Measurements from ENCODE around the gene ITPRIPL2.

Gene ITPRIPL2

DNA sequence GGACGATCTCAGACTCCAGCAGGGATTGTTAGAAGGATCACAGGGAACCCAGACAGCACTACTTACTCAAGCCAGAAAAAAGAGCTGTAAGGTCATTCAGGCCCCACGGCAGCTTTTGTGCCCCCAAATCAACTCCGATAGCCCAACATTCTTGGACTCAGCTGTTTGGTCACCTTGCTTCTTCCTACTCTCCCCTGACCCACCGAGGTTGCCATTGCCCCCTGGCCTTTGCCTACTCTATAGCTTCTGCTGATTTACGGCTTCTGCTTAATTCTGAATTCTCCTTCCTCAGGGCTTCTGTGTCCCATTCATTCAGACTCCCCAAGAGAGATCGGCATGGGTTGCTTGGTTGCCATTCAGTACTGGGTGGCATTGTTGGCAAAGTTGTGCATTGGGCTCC lies 8.6 kb upstream of the ITPRIPL2 start:
- no peak for TF ChIP-seq EZH2phosphoT487 (IDR thresholded peaks at IDR 0.05; ENCODE audit: borderline replicate concordance)

GRCh38 chr16:19105891-19106624 lies 7.7 kb upstream of the ITPRIPL2 start:
- Histone ChIP-seq H3K4me2 (ENCODE audit: low read depth, low read length, poor library complexity, severe bottlenecking) (no peak overlapping the region), H3K9me2 (replicated peaks; ENCODE audit: low read depth, low read length) (no peaks in the 10 kb centered on the region), H3K36me3 (ENCODE audit: insufficient read depth, low read length) (no peaks in the 10 kb centered on the region), H4K20me1 (ENCODE audit: insufficient read depth, low read length, poor library complexity, severe bottlenecking) (no peaks in the 10 kb centered on the region), H3K4me3 (ENCODE audit: low read length, poor library complexity, severe bottlenecking) (no peak overlapping the region), H3K27me3 (ENCODE audit: insufficient read depth, low read length, poor library complexity, severe bottlenecking) (no peaks in the 10 kb centered on the region), H2AFZ (ENCODE audit: low read length) (no peak overlapping the region), H3F3A (ENCODE audit: low read depth) (no peaks in the 10 kb centered on the region), H3K9ac (ENCODE audit: low read depth, low read length, poor library complexity, severe bottlenecking) (no peak overlapping the region), H3K79me2 (ENCODE audit: insufficient read depth, low read length) (no peaks in the 10 kb centered on the region), H3K4me1 (ENCODE audit: insufficient read depth, low read length, poor library complexity, severe bottlenecking) (no peaks in the 10 kb centered on the region), H3K9me3 (ENCODE audit: insufficient read depth, low read depth, low read length) (no peaks in the 10 kb centered on the region; the same call in 1 of the 2 replicates)
- no peak for TF ChIP-seq EZH2phosphoT487 (IDR thresholded peaks at IDR 0.05; ENCODE audit: borderline replicate concordance)
- TF ChIP-seq, protein P1, sequence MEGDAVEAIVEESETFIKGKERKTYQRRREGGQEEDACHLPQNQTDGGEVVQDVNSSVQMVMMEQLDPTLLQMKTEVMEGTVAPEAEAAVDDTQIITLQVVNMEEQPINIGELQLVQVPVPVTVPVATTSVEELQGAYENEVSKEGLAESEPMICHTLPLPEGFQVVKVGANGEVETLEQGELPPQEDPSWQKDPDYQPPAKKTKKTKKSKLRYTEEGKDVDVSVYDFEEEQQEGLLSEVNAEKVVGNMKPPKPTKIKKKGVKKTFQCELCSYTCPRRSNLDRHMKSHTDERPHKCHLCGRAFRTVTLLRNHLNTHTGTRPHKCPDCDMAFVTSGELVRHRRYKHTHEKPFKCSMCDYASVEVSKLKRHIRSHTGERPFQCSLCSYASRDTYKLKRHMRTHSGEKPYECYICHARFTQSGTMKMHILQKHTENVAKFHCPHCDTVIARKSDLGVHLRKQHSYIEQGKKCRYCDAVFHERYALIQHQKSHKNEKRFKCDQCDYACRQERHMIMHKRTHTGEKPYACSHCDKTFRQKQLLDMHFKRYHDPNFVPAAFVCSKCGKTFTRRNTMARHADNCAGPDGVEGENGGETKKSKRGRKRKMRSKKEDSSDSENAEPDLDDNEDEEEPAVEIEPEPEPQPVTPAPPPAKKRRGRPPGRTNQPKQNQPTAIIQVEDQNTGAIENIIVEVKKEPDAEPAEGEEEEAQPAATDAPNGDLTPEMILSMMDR (conservative IDR thresholded peaks at IDR 0.05; ENCODE audit: low read length): no peak

More for the DNA sequence above, 8.6 kb upstream of the ITPRIPL2 start:
- H3K4me3 ChIP-seq (ENCODE audit: low read length, poor library complexity, severe bottlenecking): no peak overlapping the region
- H3K79me2 ChIP-seq (ENCODE audit: insufficient read depth, low read length): no peaks in the 10 kb centered on the region
- no peaks in the 10 kb centered on the region for H3K9me2 ChIP-seq (replicated peaks; ENCODE audit: low read depth, low read length)
- no peak overlapping the region for H3K9ac ChIP-seq (ENCODE audit: low read depth, low read length, poor library complexity, severe bottlenecking)
- no peaks in the 10 kb centered on the region for H3K4me1 ChIP-seq (ENCODE audit: insufficient read depth, low read length, poor library complexity, severe bottlenecking)
- no peaks in the 10 kb centered on the region for H3K9me3 ChIP-seq (ENCODE audit: insufficient read depth, low read depth, low read length)
- H3K4me2 ChIP-seq (ENCODE audit: low read depth, low read length, poor library complexity, severe bottlenecking): no peak overlapping the region
- H3K27me3 ChIP-seq (ENCODE audit: insufficient read depth, low read length, poor library complexity, severe bottlenecking): no peaks in the 10 kb centered on the region
- no peaks in the 10 kb centered on the region for H3F3A ChIP-seq (ENCODE audit: low read depth)
- H2AFZ ChIP-seq (ENCODE audit: low read length): no peak overlapping the region
- H3K36me3 ChIP-seq (ENCODE audit: insufficient read depth, low read length): no peaks in the 10 kb centered on the region
- H4K20me1 ChIP-seq (ENCODE audit: insufficient read depth, low read length, poor library complexity, severe bottlenecking): no peaks in the 10 kb centered on the region

GRCh38 chr16:19106625-19107020 lies 7.1 kb upstream of the ITPRIPL2 start:
- Histone ChIP-seq H2AFZ (ENCODE audit: low read length) (no peak overlapping the region), H3K4me2 (ENCODE audit: low read depth, low read length, poor library complexity, severe bottlenecking) (no peak overlapping the region), H3K4me1 (ENCODE audit: insufficient read depth, low read length, poor library complexity, severe bottlenecking) (no peaks in the 10 kb centered on the region), H3K9me3 (ENCODE audit: insufficient read depth, low read depth, low read length) (no peaks in the 10 kb centered on the region; the same call in 1 of the 2 replicates), H3K36me3 (ENCODE audit: insufficient read depth, low read length) (no peaks in the 10 kb centered on the region), H3K9ac (ENCODE audit: low read depth, low read length, poor library complexity, severe bottlenecking) (no peak overlapping the region), H3K79me2 (ENCODE audit: insufficient read depth, low read length) (no peaks in the 10 kb centered on the region), H3K27me3 (ENCODE audit: insufficient read depth, low read length, poor library complexity, severe bottlenecking) (no peaks in the 10 kb centered on the region), H4K20me1 (ENCODE audit: insufficient read depth, low read length, poor library complexity, severe bottlenecking) (no peaks in the 10 kb centered on the region), H3K9me2 (replicated peaks; ENCODE audit: low read depth, low read length) (no peaks in the 10 kb centered on the region), H3K4me3 (ENCODE audit: low read length, poor library complexity, severe bottlenecking) (no peak overlapping the region), H3F3A (ENCODE audit: low read depth) (no peaks in the 10 kb centered on the region)
- no peak for TF ChIP-seq EZH2phosphoT487 (IDR thresholded peaks at IDR 0.05; ENCODE audit: borderline replicate concordance)
- TF ChIP-seq, protein P1 (conservative IDR thresholded peaks at IDR 0.05; ENCODE audit: low read length): no peak

Data from Loucy (cell line).